Neural cell (in vitro differentiated cells): Measurements from ENCODE around the gene KMO. TPM values are rescaled to one million over a fixed set of nuclear protein-coding genes. Genes with fewer than 3 reads are reported as not detected.

ENCODE experiments used
- H2AFZ ChIP-seq: fragments of 200-600, 300-800 bp; sonication (generic), shearing (Covaris generic); 2 replicates; pipeline ENCODE4 v1.6.0; 2014; ENCODE audit warnings: low read depth, mild to moderate bottlenecking, antibody characterized with exemption, low read length, moderate library complexity
- H3F3A ChIP-seq: fragments of 200-600 bp; shearing (Covaris generic); 2 replicates; pipeline ENCODE4 v1.6.1; 2016; ENCODE audit warnings: mild to moderate bottlenecking, moderate library complexity, mixed read lengths, antibody characterized with exemption, low read length; ENCODE audit not compliant: insufficient read depth, poor library complexity, severe bottlenecking
- H3K27ac ChIP-seq: fragments of 200-600, 300-800 bp; sonication (generic), shearing (Covaris generic); 2 replicates; pipeline ENCODE4 v1.5.1; 2014; ENCODE audit warnings: mild to moderate bottlenecking, low read length, moderate library complexity
- H3K27me3 ChIP-seq: fragments of 300-800, 200-600 bp; sonication (generic), shearing (Covaris generic); 2 replicates; pipeline ENCODE4 v1.6.0; 2014; ENCODE audit warnings: mild to moderate bottlenecking, low read depth, low read length, moderate library complexity; ENCODE audit not compliant: insufficient read depth
- H3K36me3 ChIP-seq: fragments of 300-800, 200-600 bp; sonication (generic), shearing (Covaris generic); 2 replicates; pipeline ENCODE4 v1.5.1; 2014; ENCODE audit warnings: mild to moderate bottlenecking, antibody characterized with exemption, low read length, moderate library complexity; ENCODE audit not compliant: insufficient read depth
- H3K4me2 ChIP-seq: fragments of 300-800, 200-600 bp; sonication (generic), shearing (Covaris generic); 2 replicates; pipeline ENCODE4 v1.6.0; 2014; ENCODE audit warnings: mild to moderate bottlenecking, low read length
- H3K4me3 ChIP-seq: fragments of 300-800, 200-600 bp; sonication (generic), shearing (Covaris generic); 2 replicates; pipeline ENCODE4 v1.5.1; 2014; ENCODE audit warnings: mild to moderate bottlenecking, low read length, moderate library complexity
- H3K79me2 ChIP-seq: fragments of 200-600 bp; shearing (Covaris generic); replicated peaks from 2 replicates; pipeline ENCODE4 v1.6.0; 2014; ENCODE audit warnings: mild to moderate bottlenecking, low read length, moderate library complexity; ENCODE audit not compliant: insufficient read depth
- H3K9ac ChIP-seq: fragments of 300-800, 200-600 bp; sonication (generic), shearing (Covaris generic); 2 replicates; pipeline ENCODE4 v1.6.1; 2016; ENCODE audit warnings: mild to moderate bottlenecking, low read length, mixed read lengths
- H3K9me2 ChIP-seq: fragments of 200-600 bp; shearing (Covaris generic); 2 replicates; pipeline ENCODE4 v1.6.1; 2016; ENCODE audit warnings: mild to moderate bottlenecking, low read length, mixed read lengths; ENCODE audit not compliant: insufficient read depth
- H3K9me3 ChIP-seq: fragments of 200-600, 300-800 bp; sonication (generic), shearing (Covaris generic); 2 replicates; pipeline ENCODE4 v1.6.1; 2016; ENCODE audit warnings: mild to moderate bottlenecking, mixed run types, low read length, moderate library complexity, mixed read lengths
- H4K20me1 ChIP-seq: fragments of 200-600 bp; shearing (Covaris generic); 2 replicates; pipeline ENCODE4 v1.6.1; 2016; ENCODE audit warnings: mild to moderate bottlenecking, mixed run types; ENCODE audit not compliant: insufficient read depth
- CTCF ChIP-seq: fragments of 450-650 bp; IDR thresholded peaks from 2 replicates; pipeline ENCODE4 v1.5.1; 2014; ENCODE audit warnings: antibody characterized with exemption, mild to moderate bottlenecking, moderate library complexity; ENCODE audit not compliant: poor library complexity, severe bottlenecking
- EP300 ChIP-seq: fragments of 450-650 bp; conservative IDR thresholded peaks from 2 replicates; pipeline ENCODE4 v1.6.1; 2014; ENCODE audit warnings: antibody characterized with exemption, mild to moderate bottlenecking, moderate library complexity; ENCODE audit not compliant: poor library complexity, severe bottlenecking
- EZH2 ChIP-seq: fragments of 200-600, 300-800 bp; shearing (Covaris generic), sonication (generic); IDR thresholded peaks from 2 replicates; pipeline ENCODE4 v1.6.1; 2014; ENCODE audit warnings: antibody characterized with exemption, low read length, borderline replicate concordance, mild to moderate bottlenecking; ENCODE audit not compliant: insufficient read depth, poor library complexity, severe bottlenecking
- MXI1 ChIP-seq: fragments of 450-650 bp; conservative IDR thresholded peaks from 2 replicates; pipeline ENCODE4 v1.6.1; 2014; ENCODE audit warnings: antibody characterized with exemption, mild to moderate bottlenecking; ENCODE audit not compliant: poor library complexity, severe bottlenecking
- POLR2AphosphoS5 ChIP-seq: IDR thresholded peaks from 2 replicates; pipeline ENCODE4 v1.6.1; 2012
- RAD21 ChIP-seq: fragments of 450-650 bp; conservative IDR thresholded peaks from 2 replicates; pipeline ENCODE4 v1.6.1; 2014; ENCODE audit warnings: antibody characterized with exemption, mild to moderate bottlenecking, moderate library complexity
- REST ChIP-seq: IDR thresholded peaks from 2 replicates; pipeline ENCODE4 v1.6.1; 2012; ENCODE audit warnings: borderline replicate concordance
- SMC3 ChIP-seq: fragments of 450-650 bp; conservative IDR thresholded peaks from 2 replicates; pipeline ENCODE4 v1.6.1; 2014; ENCODE audit warnings: antibody characterized with exemption, mild to moderate bottlenecking, moderate library complexity; ENCODE audit not compliant: poor library complexity
- TAF1 ChIP-seq: IDR thresholded peaks from 2 replicates; pipeline ENCODE4 v1.6.1; 2012; ENCODE audit warnings: low read depth
- polyA plus RNA-seq: library from polyadenylated mRNA; depleted of rRNA; stranded (reverse); fragments of >200 nt; gene quantifications from 2 replicates; pipeline ENCODE4 v1.2.3, GENCODE V29; 2014

KMO gene
- polyA plus RNA-seq, 1 donor from 2014 or later: 0.72 TPM

- H3K36me3 ChIP-seq: peaks cover 13% of the 10 kb centered on the region
- H3K4me2 ChIP-seq: peak overlapping the region; percentile 81
- H3K9me3 ChIP-seq: no peaks in the 10 kb centered on the region
- H4K20me1 ChIP-seq: no peaks in the 10 kb centered on the region
- no peaks in the 10 kb centered on the region for H3K9me2 ChIP-seq
- H2AFZ ChIP-seq: peak overlapping the region; percentile 22
- no peak for TF ChIP-seq SMC3
- TF ChIP-seq EZH2: no peak
- TF ChIP-seq TAF1: no peak
- TF ChIP-seq EP300: no peak
- no peak for TF ChIP-seq POLR2AphosphoS5
- no peak for TF ChIP-seq CTCF
- TF ChIP-seq MXI1: no peak
- no peak for TF ChIP-seq REST
- TF ChIP-seq RAD21: no peak
- no peaks in the 10 kb centered on the region for H3K27me3 ChIP-seq
- peak overlapping the region; percentile 69 for H3K9ac ChIP-seq
- H3K4me3 ChIP-seq: peak overlapping the region; percentile 84
- H3K79me2 ChIP-seq: peaks cover 18% of the 10 kb centered on the region
- H3K27ac ChIP-seq: no peak overlapping the region
- no peaks in the 10 kb centered on the region for H3F3A ChIP-seq
These were observed 106.9 kb downstream of the KMO start for GRCh38 chr1:241638909-241639622.

- Histone ChIP-seq H3K79me2 (peaks cover 18% of the 10 kb centered on the region), H3K27ac (no peak overlapping the region), H4K20me1 (no peaks in the 10 kb centered on the region), H3K9me2 (no peaks in the 10 kb centered on the region), H3K9ac (peak overlapping the region; percentile 69), H3F3A (no peaks in the 10 kb centered on the region), H2AFZ (peak overlapping the region; percentile 41), H3K4me3 (peak overlapping the region; percentile 84), H3K9me3 (no peaks in the 10 kb centered on the region), H3K27me3 (no peaks in the 10 kb centered on the region), H3K4me2 (peak overlapping the region; percentile 81), H3K36me3 (peaks cover 7% of the 10 kb centered on the region)
- TF ChIP-seq SMC3: no peak
- peak; percentile 25 for TF ChIP-seq CTCF
These were observed 107.5 kb downstream of the KMO start for GRCh38 chr1:241639623-241640148.
